ENCODE data around the gene CDHR3.

GRCh38 chr7:106006906-106007305 lies 43.8 kb downstream of the CDHR3 start:
- TF ChIP-seq KLF6 (CRISPR knock-in tag; IDR thresholded peaks at IDR 0.05; ENCODE audit: borderline replicate concordance): no peak
- no peak for TF ChIP-seq YY1 (IDR thresholded peaks at IDR 0.05; ENCODE audit: borderline replicate concordance in 1 of 3, control insufficient read depth in 1 of 3, extremely low read depth in 1 of 3, insufficient read depth in 3 of 3, insufficient read length in 1 of 3, insufficient replicate concordance in 2 of 3, low read depth in 1 of 3, low read length in 2 of 3)
- no peak for TF ChIP-seq NRF1 (conservative IDR thresholded peaks at IDR 0.05 in 1 of 2, IDR thresholded peaks at IDR 0.05 in 1 of 2)

Measured in K562 (cell line).